ENCODE results near the gene NPEPPS.

The NPEPPS gene

GRCh38 chr17:47621293-47622179 lies 90.6 kb downstream of the NPEPPS start:
- TF ChIP-seq, protein P1, sequence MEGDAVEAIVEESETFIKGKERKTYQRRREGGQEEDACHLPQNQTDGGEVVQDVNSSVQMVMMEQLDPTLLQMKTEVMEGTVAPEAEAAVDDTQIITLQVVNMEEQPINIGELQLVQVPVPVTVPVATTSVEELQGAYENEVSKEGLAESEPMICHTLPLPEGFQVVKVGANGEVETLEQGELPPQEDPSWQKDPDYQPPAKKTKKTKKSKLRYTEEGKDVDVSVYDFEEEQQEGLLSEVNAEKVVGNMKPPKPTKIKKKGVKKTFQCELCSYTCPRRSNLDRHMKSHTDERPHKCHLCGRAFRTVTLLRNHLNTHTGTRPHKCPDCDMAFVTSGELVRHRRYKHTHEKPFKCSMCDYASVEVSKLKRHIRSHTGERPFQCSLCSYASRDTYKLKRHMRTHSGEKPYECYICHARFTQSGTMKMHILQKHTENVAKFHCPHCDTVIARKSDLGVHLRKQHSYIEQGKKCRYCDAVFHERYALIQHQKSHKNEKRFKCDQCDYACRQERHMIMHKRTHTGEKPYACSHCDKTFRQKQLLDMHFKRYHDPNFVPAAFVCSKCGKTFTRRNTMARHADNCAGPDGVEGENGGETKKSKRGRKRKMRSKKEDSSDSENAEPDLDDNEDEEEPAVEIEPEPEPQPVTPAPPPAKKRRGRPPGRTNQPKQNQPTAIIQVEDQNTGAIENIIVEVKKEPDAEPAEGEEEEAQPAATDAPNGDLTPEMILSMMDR (conservative IDR thresholded peaks at IDR 0.05; ENCODE audit: low read depth, low read length), result peak; percentile 22
- peak overlapping the region; percentile 17 for H3K4me3 ChIP-seq (ENCODE audit: low read depth, low read length)
- DNase-seq (ENCODE audit: low read depth), result peak; percentile 97

- TF ChIP-seq, protein P1 (conservative IDR thresholded peaks at IDR 0.05; ENCODE audit: low read depth, low read length), result no peak
- H3K4me3 ChIP-seq (ENCODE audit: low read depth, low read length), result no peak overlapping the region
- DNase-seq (ENCODE audit: low read depth), result peak; percentile 30
Measured at GRCh38 chr17:47622180-47622549, 91.3 kb downstream of the NPEPPS start.

DNA sequence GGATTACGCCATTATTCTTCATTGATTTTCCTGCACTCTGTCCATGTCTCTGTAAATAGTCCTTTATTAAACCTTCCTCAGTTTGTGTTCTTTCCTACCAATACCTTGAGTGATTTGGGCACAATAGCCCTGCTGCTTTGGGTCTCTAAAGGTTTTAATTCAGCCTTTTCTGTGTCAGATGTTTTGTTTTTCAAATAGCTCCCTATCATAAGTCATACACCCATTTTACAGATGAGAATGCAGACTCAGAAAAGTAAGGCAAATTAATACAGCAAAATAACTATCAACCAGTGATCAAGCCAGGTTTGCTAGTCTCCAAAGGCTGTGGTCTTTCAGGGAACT lies 93.8 kb downstream of the NPEPPS start:
- TF ChIP-seq, protein P1 (conservative IDR thresholded peaks at IDR 0.05; ENCODE audit: low read depth, low read length), result no peak
- DNase-seq (ENCODE audit: low read depth), result no peak
- H3K4me3 ChIP-seq (ENCODE audit: low read depth, low read length), result no peak overlapping the region

GRCh38 chr17:47628014-47628566 lies 97.2 kb downstream of the NPEPPS start:
- no peak for DNase-seq (ENCODE audit: low read depth)
- TF ChIP-seq, protein P1 (conservative IDR thresholded peaks at IDR 0.05; ENCODE audit: low read depth, low read length), result no peak
- no peak overlapping the region for H3K4me3 ChIP-seq (ENCODE audit: low read depth, low read length)

GRCh38 chr17:47629826-47630225 lies 98.9 kb downstream of the NPEPPS start:
- no peak overlapping the region for H3K4me3 ChIP-seq (ENCODE audit: low read depth, low read length)
- TF ChIP-seq, protein P1 (conservative IDR thresholded peaks at IDR 0.05; ENCODE audit: low read depth, low read length), result no peak
- no peak for DNase-seq (ENCODE audit: low read depth)

DNA sequence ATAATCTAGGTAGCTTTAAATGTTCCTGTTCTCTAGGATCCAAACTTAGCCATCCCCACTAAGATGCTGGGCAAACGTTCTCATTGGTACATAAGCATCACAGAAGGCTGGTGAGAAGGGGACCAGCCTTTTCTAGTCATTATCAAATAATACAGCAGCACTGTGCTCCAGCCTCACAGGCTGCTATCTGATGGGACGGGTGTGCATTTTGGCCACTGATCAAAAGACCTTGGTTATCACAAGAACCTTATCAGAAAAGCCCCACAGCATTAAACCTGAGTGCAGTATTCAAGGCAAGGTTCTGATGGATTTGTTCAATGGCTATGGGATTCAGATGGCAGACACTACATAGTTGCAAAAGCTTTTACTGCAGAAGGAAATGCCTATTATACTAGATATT lies 99.7 kb downstream of the NPEPPS start:
- H3K4me3 ChIP-seq (ENCODE audit: low read depth, low read length), result no peak overlapping the region
- no peak for DNase-seq (ENCODE audit: low read depth)
- TF ChIP-seq, protein P1 (conservative IDR thresholded peaks at IDR 0.05; ENCODE audit: low read depth, low read length), result no peak

GRCh38 chr17:47632991-47633390 lies 102.1 kb downstream of the NPEPPS start:
- TF ChIP-seq, protein P1 (conservative IDR thresholded peaks at IDR 0.05; ENCODE audit: low read depth, low read length), result no peak
- DNase-seq (ENCODE audit: low read depth), result no peak
- H3K4me3 ChIP-seq (ENCODE audit: low read depth, low read length), result no peak overlapping the region
